ENCODE data around the gene SPINK5.

DNA sequence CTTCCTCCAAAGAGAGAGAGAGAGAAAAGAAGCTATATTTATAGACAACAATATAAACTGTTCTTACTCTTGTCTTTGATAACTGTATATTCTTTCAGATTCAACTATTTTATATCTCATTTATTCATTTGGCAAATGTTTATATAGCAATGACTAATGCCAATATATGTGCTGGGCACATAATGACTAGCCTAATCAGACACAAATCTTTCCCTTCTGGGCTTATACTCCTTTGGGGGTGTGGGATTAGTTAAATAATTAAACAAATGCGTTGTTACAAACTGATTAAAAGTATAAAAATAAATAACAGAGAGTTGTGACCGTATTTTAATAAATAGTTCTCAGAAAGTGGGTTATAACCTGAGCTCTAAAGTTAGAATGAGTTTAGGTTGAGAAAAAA is 108.6 kb downstream of the SPINK5 start:
- TF ChIP-seq, protein P1, sequence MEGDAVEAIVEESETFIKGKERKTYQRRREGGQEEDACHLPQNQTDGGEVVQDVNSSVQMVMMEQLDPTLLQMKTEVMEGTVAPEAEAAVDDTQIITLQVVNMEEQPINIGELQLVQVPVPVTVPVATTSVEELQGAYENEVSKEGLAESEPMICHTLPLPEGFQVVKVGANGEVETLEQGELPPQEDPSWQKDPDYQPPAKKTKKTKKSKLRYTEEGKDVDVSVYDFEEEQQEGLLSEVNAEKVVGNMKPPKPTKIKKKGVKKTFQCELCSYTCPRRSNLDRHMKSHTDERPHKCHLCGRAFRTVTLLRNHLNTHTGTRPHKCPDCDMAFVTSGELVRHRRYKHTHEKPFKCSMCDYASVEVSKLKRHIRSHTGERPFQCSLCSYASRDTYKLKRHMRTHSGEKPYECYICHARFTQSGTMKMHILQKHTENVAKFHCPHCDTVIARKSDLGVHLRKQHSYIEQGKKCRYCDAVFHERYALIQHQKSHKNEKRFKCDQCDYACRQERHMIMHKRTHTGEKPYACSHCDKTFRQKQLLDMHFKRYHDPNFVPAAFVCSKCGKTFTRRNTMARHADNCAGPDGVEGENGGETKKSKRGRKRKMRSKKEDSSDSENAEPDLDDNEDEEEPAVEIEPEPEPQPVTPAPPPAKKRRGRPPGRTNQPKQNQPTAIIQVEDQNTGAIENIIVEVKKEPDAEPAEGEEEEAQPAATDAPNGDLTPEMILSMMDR (tag by site-specific recombination; IDR thresholded peaks at IDR 0.05) = no peak
- TF ChIP-seq ZNF23 (tag by site-specific recombination; IDR thresholded peaks at IDR 0.05; ENCODE audit: borderline replicate concordance) (no peak), ZFP3 (tag by site-specific recombination; IDR thresholded peaks at IDR 0.05; ENCODE audit: low read depth) (no peak), SALL2 (tag by site-specific recombination; IDR thresholded peaks at IDR 0.05; ENCODE audit: borderline replicate concordance) (no peak), ZFP37 (tag by site-specific recombination; IDR thresholded peaks at IDR 0.05) (no peak), KLF9 (tag by site-specific recombination; IDR thresholded peaks at IDR 0.05; ENCODE audit: low read depth) (no peak), ZNF48 (tag by site-specific recombination; IDR thresholded peaks at IDR 0.05) (no peak), ZFHX2 (tag by site-specific recombination; conservative IDR thresholded peaks at IDR 0.05) (no peak)
- TF ChIP-seq, protein P2, sequence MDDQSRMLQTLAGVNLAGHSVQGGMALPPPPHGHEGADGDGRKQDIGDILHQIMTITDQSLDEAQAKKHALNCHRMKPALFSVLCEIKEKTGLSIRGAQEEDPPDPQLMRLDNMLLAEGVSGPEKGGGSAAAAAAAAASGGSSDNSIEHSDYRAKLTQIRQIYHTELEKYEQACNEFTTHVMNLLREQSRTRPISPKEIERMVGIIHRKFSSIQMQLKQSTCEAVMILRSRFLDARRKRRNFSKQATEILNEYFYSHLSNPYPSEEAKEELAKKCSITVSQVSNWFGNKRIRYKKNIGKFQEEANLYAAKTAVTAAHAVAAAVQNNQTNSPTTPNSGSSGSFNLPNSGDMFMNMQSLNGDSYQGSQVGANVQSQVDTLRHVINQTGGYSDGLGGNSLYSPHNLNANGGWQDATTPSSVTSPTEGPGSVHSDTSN (CRISPR knock-in tag; IDR thresholded peaks at IDR 0.05) = no peak
- TF ChIP-seq, protein P3, sequence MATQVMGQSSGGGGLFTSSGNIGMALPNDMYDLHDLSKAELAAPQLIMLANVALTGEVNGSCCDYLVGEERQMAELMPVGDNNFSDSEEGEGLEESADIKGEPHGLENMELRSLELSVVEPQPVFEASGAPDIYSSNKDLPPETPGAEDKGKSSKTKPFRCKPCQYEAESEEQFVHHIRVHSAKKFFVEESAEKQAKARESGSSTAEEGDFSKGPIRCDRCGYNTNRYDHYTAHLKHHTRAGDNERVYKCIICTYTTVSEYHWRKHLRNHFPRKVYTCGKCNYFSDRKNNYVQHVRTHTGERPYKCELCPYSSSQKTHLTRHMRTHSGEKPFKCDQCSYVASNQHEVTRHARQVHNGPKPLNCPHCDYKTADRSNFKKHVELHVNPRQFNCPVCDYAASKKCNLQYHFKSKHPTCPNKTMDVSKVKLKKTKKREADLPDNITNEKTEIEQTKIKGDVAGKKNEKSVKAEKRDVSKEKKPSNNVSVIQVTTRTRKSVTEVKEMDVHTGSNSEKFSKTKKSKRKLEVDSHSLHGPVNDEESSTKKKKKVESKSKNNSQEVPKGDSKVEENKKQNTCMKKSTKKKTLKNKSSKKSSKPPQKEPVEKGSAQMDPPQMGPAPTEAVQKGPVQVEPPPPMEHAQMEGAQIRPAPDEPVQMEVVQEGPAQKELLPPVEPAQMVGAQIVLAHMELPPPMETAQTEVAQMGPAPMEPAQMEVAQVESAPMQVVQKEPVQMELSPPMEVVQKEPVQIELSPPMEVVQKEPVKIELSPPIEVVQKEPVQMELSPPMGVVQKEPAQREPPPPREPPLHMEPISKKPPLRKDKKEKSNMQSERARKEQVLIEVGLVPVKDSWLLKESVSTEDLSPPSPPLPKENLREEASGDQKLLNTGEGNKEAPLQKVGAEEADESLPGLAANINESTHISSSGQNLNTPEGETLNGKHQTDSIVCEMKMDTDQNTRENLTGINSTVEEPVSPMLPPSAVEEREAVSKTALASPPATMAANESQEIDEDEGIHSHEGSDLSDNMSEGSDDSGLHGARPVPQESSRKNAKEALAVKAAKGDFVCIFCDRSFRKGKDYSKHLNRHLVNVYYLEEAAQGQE (tag by site-specific recombination; IDR thresholded peaks at IDR 0.05) = no peak
